Vagina (tissue), 2 donors: ENCODE results near the gene C1QA. TPM values are rescaled to one million over a fixed set of nuclear protein-coding genes. Genes with fewer than 3 reads are reported as not detected.
A peak's percentile ranks its signal among the peaks of the same experiment; 100 is the strongest.

Experiments used
- DNase-seq, 2 donors: peaks; one replicate each; pipeline ENCODE4 v3.0.0-alpha.2; 2017; ENCODE audit errors: extremely low spot score in 2 of 2
- H3K27ac ChIP-seq: fragments of 200-600 bp; sonication (generic); one replicate; pipeline ENCODE4 v1.5.1; 2019
- H3K27me3 ChIP-seq: fragments of 200-600 bp; sonication (generic); one replicate; pipeline ENCODE4 v1.5.1; 2019
- H3K36me3 ChIP-seq, 2 donors: fragments of 200-600 bp; sonication (generic); one replicate each; pipeline ENCODE4 v1.5.1; 2017 to 2019
- H3K4me1 ChIP-seq: fragments of 200-600 bp; sonication (generic); one replicate; pipeline ENCODE4 v1.5.1; 2019
- H3K4me3 ChIP-seq, 2 donors: fragments of 200-600 bp; sonication (generic); 1 replicate in 1 of 2; 2 replicates in 1 of 2; pipeline ENCODE4 v1.5.1; 2016 to 2019
- H3K9me3 ChIP-seq: fragments of 200-600 bp; sonication (generic); one replicate; pipeline ENCODE4 v1.5.1; 2019
- CTCF ChIP-seq, 3 experiments: fragments of 450-650 bp in 2 of 3; fragments of 200-600 bp in 1 of 3; sonication (generic) in 1 of 3; IDR thresholded peaks; one replicate each; pipeline ENCODE4 v1.5.1; 2017 to 2019; ENCODE audit warnings: antibody characterized with exemption in 3 of 3, mild to moderate bottlenecking in 2 of 3, moderate library complexity in 2 of 3
- POLR2A ChIP-seq, 2 donors: fragments of 450-650 bp; IDR thresholded peaks; one replicate each; pipeline ENCODE4 v1.6.1; 2017; ENCODE audit warnings: antibody characterized with exemption in 2 of 2, mild to moderate bottlenecking in 2 of 2, moderate library complexity in 2 of 2
- POLR2AphosphoS5 ChIP-seq, 2 donors: sonication (generic); formaldehyde crosslinking; IDR thresholded peaks; one replicate each; pipeline ENCODE4 v1.9.0; 2017; ENCODE audit warnings: antibody characterized with exemption in 2 of 2, mild to moderate bottlenecking in 2 of 2, low read depth in 1 of 2; ENCODE audit not compliant: insufficient read depth in 1 of 2
- intact Hi-C: fragments of 100-400 bp; cut with DNase I; formaldehyde crosslinking; loops from one replicate; pipeline ENCODE4 v1.15.1; 2023
- total RNA-seq: library from RNA; depleted of rRNA; stranded (reverse); fragments of >200 nt; gene quantifications from one replicate; pipeline ENCODE4 v1.2.3, GENCODE V29; 2016

C1QA gene
- total RNA-seq, 1 donor from 2014 or later = 95.8 TPM

- H3K27ac ChIP-seq = no peak overlapping the region
- TF ChIP-seq CTCF (IDR thresholded peaks at IDR 0.05) (no peak), POLR2A (IDR thresholded peaks at IDR 0.05) (no peak), POLR2AphosphoS5 (IDR thresholded peaks at IDR 0.05; ENCODE audit: insufficient read depth in 1 of 2, low read depth in 1 of 2) (no peak)
- no peaks in the 10 kb centered on the region for H3K27me3 ChIP-seq
- intact Hi-C loops = no loop called here
- no peaks in the 10 kb centered on the region for H3K9me3 ChIP-seq
- H3K36me3 ChIP-seq = no peaks in the 10 kb centered on the region
- no peak for DNase-seq
- H3K4me1 ChIP-seq = no peaks in the 10 kb centered on the region
- H3K4me3 ChIP-seq = no peak overlapping the region
These were observed 24.4 kb downstream of the C1QA start for GRCh38 chr1:22660716-22661241.

GRCh38 chr1:22661880-22662279, 25.5 kb downstream of the C1QA start:
- no peak for DNase-seq
- TF ChIP-seq POLR2A (IDR thresholded peaks at IDR 0.05) (no peak), POLR2AphosphoS5 (IDR thresholded peaks at IDR 0.05; ENCODE audit: insufficient read depth in 1 of 2, low read depth in 1 of 2) (no peak)
- no peaks in the 10 kb centered on the region for H3K36me3 ChIP-seq
- no peaks in the 10 kb centered on the region for H3K9me3 ChIP-seq
- intact Hi-C loops = no loop called here
- no peak overlapping the region for H3K4me3 ChIP-seq
- no peaks in the 10 kb centered on the region for H3K4me1 ChIP-seq
- no peak overlapping the region for H3K27ac ChIP-seq
- H3K27me3 ChIP-seq = no peaks in the 10 kb centered on the region

- H3K27ac ChIP-seq = no peak overlapping the region
- no peaks in the 10 kb centered on the region for H3K9me3 ChIP-seq
- no peaks in the 10 kb centered on the region for H3K36me3 ChIP-seq
- TF ChIP-seq POLR2AphosphoS5 (IDR thresholded peaks at IDR 0.05; ENCODE audit: insufficient read depth in 1 of 2, low read depth in 1 of 2) (no peak), CTCF (IDR thresholded peaks at IDR 0.05) (no peak), POLR2A (IDR thresholded peaks at IDR 0.05) (no peak)
- intact Hi-C loops = no loop called here
- no peak for DNase-seq
- H3K27me3 ChIP-seq = no peaks in the 10 kb centered on the region
- no peak overlapping the region for H3K4me3 ChIP-seq
- H3K4me1 ChIP-seq = no peaks in the 10 kb centered on the region
These were observed 25.9 kb downstream of the C1QA start for GRCh38 chr1:22662318-22662717.

GRCh38 chr1:22662986-22663408, 26.6 kb downstream of the C1QA start:
- no peak for DNase-seq
- no peaks in the 10 kb centered on the region for H3K27me3 ChIP-seq
- H3K36me3 ChIP-seq = no peaks in the 10 kb centered on the region
- TF ChIP-seq CTCF (IDR thresholded peaks at IDR 0.05) (no peak), POLR2AphosphoS5 (IDR thresholded peaks at IDR 0.05; ENCODE audit: insufficient read depth in 1 of 2, low read depth in 1 of 2) (no peak), POLR2A (IDR thresholded peaks at IDR 0.05) (no peak)
- H3K4me3 ChIP-seq = no peak overlapping the region
- no peaks in the 10 kb centered on the region for H3K4me1 ChIP-seq
- intact Hi-C loops = no loop called here
- no peak overlapping the region for H3K27ac ChIP-seq
- no peaks in the 10 kb centered on the region for H3K9me3 ChIP-seq

GRCh38 chr1:22665752-22666151, 29.3 kb downstream of the C1QA start:
- no peaks in the 10 kb centered on the region for H3K36me3 ChIP-seq
- TF ChIP-seq POLR2A (IDR thresholded peaks at IDR 0.05) (no peak), CTCF (IDR thresholded peaks at IDR 0.05) (peak in 1 of 3 experiments; percentile 8), POLR2AphosphoS5 (IDR thresholded peaks at IDR 0.05; ENCODE audit: insufficient read depth in 1 of 2, low read depth in 1 of 2) (no peak)
- DNase-seq = no peak
- intact Hi-C loops = no loop called here
- H3K27ac ChIP-seq = no peak overlapping the region
- no peaks in the 10 kb centered on the region for H3K27me3 ChIP-seq
- no peaks in the 10 kb centered on the region for H3K4me1 ChIP-seq
- H3K9me3 ChIP-seq = no peaks in the 10 kb centered on the region
- no peak overlapping the region for H3K4me3 ChIP-seq
